Activated naive CD4-positive, alpha-beta T cell treated with anti-CD3 and anti-CD28 coated beads for 36 hours (primary cell): Measurements from ENCODE around the gene INAFM2. TPM values are rescaled to one million over a fixed set of nuclear protein-coding genes. Genes with fewer than 3 reads are reported as not detected.

Experiments
- CTCF ChIA-PET: fragments of 350-600 bp; sonication (Branson Sonifier 250); formaldehyde crosslinking; loops from one replicate; lab custom pipeline; 2021; ENCODE audit warnings: antibody characterized with exemption; lab: Charles Lee
- DNase-seq: peaks from one replicate; pipeline ENCODE4 v3.0.0-alpha.2; 2020
- H3K27ac Mint-ChIP-seq: one replicate; pipeline ENCODE4 v1.8.0; 2021; ENCODE audit warnings: mild to moderate bottlenecking, mixed read lengths
- H3K27me3 Mint-ChIP-seq: one replicate; pipeline ENCODE4 v1.8.0; 2021; ENCODE audit warnings: low read depth, mixed read lengths
- H3K36me3 Mint-ChIP-seq: one replicate; pipeline ENCODE4 v1.8.0; 2021; ENCODE audit warnings: low read depth, mixed read lengths
- H3K4me1 Mint-ChIP-seq: one replicate; pipeline ENCODE4 v1.8.0; 2021; ENCODE audit warnings: low read depth, mixed read lengths
- H3K4me3 Mint-ChIP-seq: one replicate; pipeline ENCODE4 v1.8.0; 2021; ENCODE audit warnings: mild to moderate bottlenecking, moderate library complexity, mixed read lengths
- H3K9me3 Mint-ChIP-seq: one replicate; pipeline ENCODE4 v1.8.0; 2021; ENCODE audit warnings: mixed read lengths
- intact Hi-C: fragments of 100-400 bp; cut with micrococcal nuclease; formaldehyde crosslinking; loops from one replicate; pipeline ENCODE4 v1.15.1; 2023
- total RNA-seq, 2 experiments: library from RNA; stranded (reverse); gene quantifications; one replicate each; pipeline ENCODE4 v1.2.3, GENCODE V29; 2021

The INAFM2 gene
- total RNA-seq, 2 experiments from 2014 or later: 4.9 to 6.5 TPM

DNA sequence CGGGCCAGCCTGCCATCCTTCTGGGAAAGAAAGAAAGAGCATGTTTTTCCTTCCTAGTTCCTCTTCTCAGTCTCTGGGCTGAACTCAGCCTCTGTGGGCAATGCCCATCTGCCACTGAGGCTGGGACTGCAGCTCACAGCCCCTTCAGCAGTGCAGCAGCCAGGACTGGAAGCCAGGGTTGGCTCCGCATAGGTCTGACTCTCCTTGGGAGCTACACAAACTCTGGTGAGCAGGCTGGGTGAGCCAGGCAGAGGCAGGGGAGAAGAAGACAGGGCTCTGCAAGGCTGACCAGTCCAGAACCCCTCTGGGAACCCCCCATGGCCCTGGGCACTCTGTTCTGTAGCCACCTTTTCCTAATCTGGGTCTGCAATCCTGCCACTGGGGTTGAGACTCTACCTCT lies 38.1 kb downstream of the INAFM2 start:
- CTCF ChIA-PET: interaction anchor here (1.5 kb wide), 1 partner anchor 17 kb away, joined by 4 read pairs; no protein-coding TSS in a partner anchor
- no peak for DNase-seq
- Mint-ChIP-seq H3K27me3 (peaks cover 3% of the 10 kb centered on the region), H3K27ac (no peak overlapping the region), H3K4me3 (no peak overlapping the region), H3K9me3 (no peaks in the 10 kb centered on the region), H3K4me1 (peaks cover 2% of the 10 kb centered on the region), H3K36me3 (no peaks in the 10 kb centered on the region)
- intact Hi-C loops: no loop called here

- H3K27me3 Mint-ChIP-seq: no peaks in the 10 kb centered on the region
- CTCF ChIA-PET: interaction anchor here (5.8 kb wide), 1 partner anchor 20 kb away, joined by 29 read pairs; no protein-coding TSS in a partner anchor
- H3K4me3 Mint-ChIP-seq: no peak overlapping the region
- no peaks in the 10 kb centered on the region for H3K9me3 Mint-ChIP-seq
- no peak overlapping the region for H3K27ac Mint-ChIP-seq
- no peak for DNase-seq
- peaks cover 13% of the 10 kb centered on the region for H3K4me1 Mint-ChIP-seq
- H3K36me3 Mint-ChIP-seq: no peaks in the 10 kb centered on the region
- intact Hi-C loops: no loop called here
These were observed 40.1 kb downstream of the INAFM2 start for GRCh38 chr15:40363611-40364010.

GRCh38 chr15:40364251-40364650 lies 40.8 kb downstream of the INAFM2 start:
- CTCF ChIA-PET: interaction anchor here (5.6 to 5.8 kb wide), 2 partner anchors 21 to 59 kb away, joined by 29 to 50 read pairs; no protein-coding TSS in a partner anchor
- intact Hi-C loops: no loop called here
- Mint-ChIP-seq H3K4me1 (peaks cover 11% of the 10 kb centered on the region), H3K4me3 (no peak overlapping the region), H3K36me3 (no peaks in the 10 kb centered on the region), H3K27ac (no peak overlapping the region), H3K27me3 (no peaks in the 10 kb centered on the region), H3K9me3 (no peaks in the 10 kb centered on the region)
- no peak for DNase-seq

- no peaks in the 10 kb centered on the region for H3K27me3 Mint-ChIP-seq
- peaks cover 11% of the 10 kb centered on the region for H3K4me1 Mint-ChIP-seq
- CTCF ChIA-PET: interaction anchor here (0.7 to 5.8 kb wide), 6 partner anchors 22 to 90 kb away, joined by 3 to 50 read pairs (median 5); no protein-coding TSS in a partner anchor
- no peak overlapping the region for H3K27ac Mint-ChIP-seq
- H3K9me3 Mint-ChIP-seq: no peaks in the 10 kb centered on the region
- H3K4me3 Mint-ChIP-seq: no peak overlapping the region
- intact Hi-C loops: no loop called here
- DNase-seq: no peak
- H3K36me3 Mint-ChIP-seq: no peaks in the 10 kb centered on the region
These were observed 41.5 kb downstream of the INAFM2 start for GRCh38 chr15:40365016-40365415.

GRCh38 chr15:40365624-40366456 lies 42.3 kb downstream of the INAFM2 start:
- Mint-ChIP-seq H3K4me1 (peaks cover 11% of the 10 kb centered on the region), H3K27ac (no peak overlapping the region), H3K4me3 (no peak overlapping the region), H3K27me3 (no peaks in the 10 kb centered on the region), H3K9me3 (no peaks in the 10 kb centered on the region), H3K36me3 (no peaks in the 10 kb centered on the region)
- intact Hi-C loops: no loop called here
- CTCF ChIA-PET: interaction anchor here (0.7 to 5.8 kb wide), 11 partner anchors 9 to 104 kb away, joined by 3 to 50 read pairs (median 3); no protein-coding TSS in a partner anchor
- DNase-seq: no peak

DNA sequence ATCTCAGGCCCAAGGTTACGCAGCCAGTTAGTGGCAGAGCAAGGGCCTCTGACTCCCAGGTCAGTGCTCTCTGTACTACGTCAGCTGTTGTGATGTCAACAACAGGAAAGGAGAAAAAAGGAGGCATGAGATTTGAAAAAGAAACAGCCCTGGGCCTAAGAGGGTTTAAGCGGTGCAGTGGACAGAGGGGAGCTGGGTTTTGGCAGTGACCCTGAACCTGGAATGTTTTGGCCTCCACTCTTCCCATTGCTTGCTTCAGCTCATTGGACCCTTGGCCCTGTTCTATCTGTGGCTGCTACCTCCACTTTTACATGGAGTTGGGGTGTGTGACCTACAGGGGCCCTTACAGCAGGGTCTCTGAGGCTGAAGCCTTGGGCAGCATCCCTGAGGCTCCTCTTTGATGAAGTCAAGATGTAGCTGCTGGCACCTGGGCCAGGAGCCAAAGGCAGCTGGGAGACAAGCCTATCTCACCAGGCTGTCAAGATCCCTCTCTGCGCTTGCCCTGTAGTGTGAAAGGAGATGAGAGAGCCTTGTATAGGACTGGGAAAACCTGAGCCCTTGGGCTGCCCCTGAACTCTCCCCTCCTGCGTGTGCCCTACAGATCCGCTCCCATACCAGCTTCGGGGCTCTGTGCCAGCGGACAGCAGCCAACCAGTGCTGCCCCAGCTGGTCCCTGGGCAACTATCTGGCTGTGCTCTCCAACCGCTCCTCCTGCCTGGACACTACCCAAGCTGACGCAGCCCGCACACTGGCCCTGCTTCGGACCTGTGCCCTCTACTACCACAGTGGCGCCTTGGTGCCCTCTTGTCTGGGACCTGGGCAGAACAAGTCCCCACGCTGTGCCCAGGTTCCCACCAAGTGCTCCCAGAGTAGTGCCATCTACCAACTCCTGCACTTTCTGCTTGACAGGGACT lies 43.2 kb downstream of the INAFM2 start:
- H3K36me3 Mint-ChIP-seq: no peaks in the 10 kb centered on the region
- intact Hi-C loops: no loop called here
- peaks cover 11% of the 10 kb centered on the region for H3K4me1 Mint-ChIP-seq
- H3K27ac Mint-ChIP-seq: no peak overlapping the region
- H3K4me3 Mint-ChIP-seq: peak overlapping the region; percentile 75
- DNase-seq: no peak
- H3K9me3 Mint-ChIP-seq: no peaks in the 10 kb centered on the region
- no peaks in the 10 kb centered on the region for H3K27me3 Mint-ChIP-seq
- CTCF ChIA-PET: interaction anchor here (0.7 to 5.8 kb wide), 14 partner anchors 8 to 103 kb away, joined by 3 to 50 read pairs (median 4); partner anchors contain the start of genes IVD, KNSTRN and PLCB2

- no peaks in the 10 kb centered on the region for H3K36me3 Mint-ChIP-seq
- H3K4me3 Mint-ChIP-seq: peak overlapping the region; percentile 75
- DNase-seq: no peak
- intact Hi-C loops: no loop called here
- no peak overlapping the region for H3K27ac Mint-ChIP-seq
- no peaks in the 10 kb centered on the region for H3K9me3 Mint-ChIP-seq
- no peaks in the 10 kb centered on the region for H3K27me3 Mint-ChIP-seq
- peaks cover 11% of the 10 kb centered on the region for H3K4me1 Mint-ChIP-seq
- CTCF ChIA-PET: interaction anchor here (0.7 to 5.8 kb wide), 15 partner anchors 10 to 103 kb away, joined by 3 to 50 read pairs (median 4); partner anchors contain the start of genes DISP2, IVD, KNSTRN and PLCB2
These were observed 43.8 kb downstream of the INAFM2 start for GRCh38 chr15:40367371-40367685.

DNA sequence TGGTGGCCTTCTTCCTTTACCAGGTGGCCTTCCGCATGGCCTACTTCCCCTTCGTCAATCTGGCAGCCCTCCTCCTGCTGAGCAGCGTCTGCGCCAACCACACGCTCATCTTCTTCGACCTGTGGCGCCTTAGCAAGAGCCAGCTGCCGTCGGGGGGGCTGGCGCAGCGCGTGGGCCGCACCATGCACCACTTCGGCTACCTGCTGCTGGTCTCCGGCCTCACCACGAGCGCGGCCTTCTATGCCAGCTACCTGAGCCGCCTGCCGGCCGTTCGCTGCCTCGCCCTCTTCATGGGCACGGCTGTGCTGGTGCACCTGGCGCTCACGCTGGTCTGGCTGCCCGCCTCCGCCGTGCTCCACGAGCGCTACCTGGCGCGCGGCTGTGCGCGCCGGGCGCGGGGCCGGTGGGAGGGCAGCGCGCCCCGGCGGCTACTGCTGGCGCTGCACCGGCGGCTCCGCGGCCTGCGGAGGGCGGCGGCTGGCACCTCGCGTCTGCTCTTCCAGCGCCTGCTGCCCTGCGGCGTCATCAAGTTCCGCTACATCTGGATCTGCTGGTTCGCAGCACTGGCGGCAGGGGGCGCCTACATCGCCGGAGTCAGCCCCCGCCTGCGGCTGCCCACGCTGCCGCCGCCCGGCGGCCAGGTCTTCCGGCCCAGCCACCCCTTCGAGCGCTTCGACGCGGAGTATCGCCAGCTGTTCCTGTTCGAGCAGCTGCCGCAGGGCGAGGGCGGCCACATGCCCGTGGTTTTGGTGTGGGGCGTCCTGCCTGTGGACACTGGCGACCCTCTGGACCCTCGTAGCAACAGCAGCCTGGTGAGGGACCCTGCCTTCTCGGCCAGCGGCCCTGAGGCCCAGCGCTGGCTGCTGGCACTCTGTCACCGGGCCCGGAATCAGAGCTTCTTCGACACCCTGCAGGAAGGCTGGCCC lies 44.5 kb downstream of the INAFM2 start:
- intact Hi-C loops: loop anchor here (1.0 to 2.0 kb wide), 7 partner anchors 10 to 139 kb away; partner anchors contain the start of genes DISP2, IVD and KNSTRN
- H3K4me1 Mint-ChIP-seq: peaks cover 11% of the 10 kb centered on the region
- H3K4me3 Mint-ChIP-seq: peak overlapping the region; percentile 75
- peak; percentile 91 for DNase-seq
- CTCF ChIA-PET: interaction anchor here (0.5 to 5.8 kb wide), 30 partner anchors 9 to 222 kb away, joined by 3 to 50 read pairs (median 4); partner anchors contain the start of genes DISP2, IVD, KNSTRN and PLCB2
- H3K36me3 Mint-ChIP-seq: no peaks in the 10 kb centered on the region
- H3K9me3 Mint-ChIP-seq: no peaks in the 10 kb centered on the region
- H3K27ac Mint-ChIP-seq: no peak overlapping the region
- no peaks in the 10 kb centered on the region for H3K27me3 Mint-ChIP-seq

GRCh38 chr15:40368719-40369473 lies 45.4 kb downstream of the INAFM2 start:
- no peak for DNase-seq
- H3K9me3 Mint-ChIP-seq: no peaks in the 10 kb centered on the region
- H3K27ac Mint-ChIP-seq: no peak overlapping the region
- CTCF ChIA-PET: interaction anchor here (0.5 to 5.8 kb wide), 28 partner anchors 8 to 221 kb away, joined by 3 to 50 read pairs (median 4); partner anchors contain the start of genes BAHD1, DISP2, IVD and KNSTRN
- peaks cover 11% of the 10 kb centered on the region for H3K4me1 Mint-ChIP-seq
- no peaks in the 10 kb centered on the region for H3K27me3 Mint-ChIP-seq
- intact Hi-C loops: loop anchor here (1.0 to 2.0 kb wide), 7 partner anchors 11 to 138 kb away; partner anchors contain the start of genes DISP2, IVD and KNSTRN
- no peaks in the 10 kb centered on the region for H3K36me3 Mint-ChIP-seq
- H3K4me3 Mint-ChIP-seq: peak overlapping the region; percentile 17

DNA sequence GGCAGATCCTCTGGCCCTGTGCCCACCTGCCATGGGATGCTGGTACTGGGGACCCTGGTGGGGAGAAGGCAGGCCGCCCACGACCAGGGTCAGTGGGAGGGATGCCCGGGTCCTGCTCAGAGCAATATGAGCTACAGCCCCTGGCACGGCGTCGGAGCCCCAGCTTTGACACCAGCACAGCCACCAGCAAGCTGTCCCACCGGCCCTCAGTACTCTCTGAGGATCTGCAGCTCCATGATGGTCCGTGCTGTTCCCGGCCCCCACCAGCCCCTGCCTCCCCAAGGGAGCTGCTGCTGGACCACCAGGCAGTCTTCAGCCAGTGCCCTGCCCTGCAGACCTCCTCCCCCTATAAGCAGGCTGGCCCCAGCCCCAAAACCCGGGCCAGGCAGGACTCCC lies 46.0 kb downstream of the INAFM2 start:
- Mint-ChIP-seq H3K36me3 (no peaks in the 10 kb centered on the region), H3K9me3 (no peaks in the 10 kb centered on the region), H3K27ac (no peak overlapping the region), H3K27me3 (no peaks in the 10 kb centered on the region), H3K4me1 (peaks cover 11% of the 10 kb centered on the region), H3K4me3 (no peak overlapping the region)
- CTCF ChIA-PET: interaction anchor here (0.7 to 5.8 kb wide), 12 partner anchors 8 to 155 kb away, joined by 3 to 50 read pairs (median 5); partner anchors contain the start of genes IVD and PLCB2
- DNase-seq: no peak
- intact Hi-C loops: loop anchor here (2.0 kb wide), 2 partner anchors 49 to 137 kb away; no protein-coding TSS in a partner anchor
